ENCODE data around the gene TSPAN18. TPM values are rescaled to one million over a fixed set of nuclear protein-coding genes. Genes with fewer than 3 reads are reported as not detected.

TSPAN18 gene
- total RNA-seq, 1 experiment from 2014 or later, result 21.3 TPM

DNA sequence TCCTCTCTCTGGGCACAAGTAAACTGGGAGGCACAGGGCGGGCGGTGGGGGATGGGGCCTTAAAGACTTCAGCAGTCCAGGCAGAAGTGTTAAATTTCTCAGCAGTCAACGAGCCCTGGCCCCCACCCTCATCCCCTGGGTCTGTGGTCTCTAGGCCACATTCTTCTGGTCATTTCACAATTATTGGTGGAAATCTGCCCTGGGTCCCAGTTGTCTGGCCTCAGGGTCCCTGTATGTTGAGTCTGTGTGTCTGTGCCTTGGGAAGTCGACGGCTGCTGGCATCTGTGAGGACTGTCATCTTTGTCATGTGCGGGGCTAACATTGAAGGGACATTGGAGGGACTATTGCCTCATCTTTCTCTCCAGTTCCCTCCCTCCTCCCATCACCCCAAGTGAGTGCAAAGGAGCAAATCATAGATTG lies 1.7 kb downstream of the TSPAN18 start:
- no peak overlapping the region for H3K27ac ChIP-seq (ENCODE audit: low read length)
- no peaks in the 10 kb centered on the region for H3K9me3 ChIP-seq (ENCODE audit: control insufficient read depth, insufficient read depth, low read depth, low read length)
- ATAC-seq (no peak), DNase-seq (ENCODE audit: low read depth, low spot score) (no peak)
- intact Hi-C loops (cut with micrococcal nuclease; ENCODE audit: unreplicated experiment), result loop anchor here (5.0 kb wide), 3 partner anchors 49 to 184 kb away; no protein-coding TSS in a partner anchor
- peaks cover 14% of the 10 kb centered on the region for H3K4me1 ChIP-seq (ENCODE audit: control insufficient read depth, insufficient read depth, low read length)
- TF ChIP-seq, protein P1, sequence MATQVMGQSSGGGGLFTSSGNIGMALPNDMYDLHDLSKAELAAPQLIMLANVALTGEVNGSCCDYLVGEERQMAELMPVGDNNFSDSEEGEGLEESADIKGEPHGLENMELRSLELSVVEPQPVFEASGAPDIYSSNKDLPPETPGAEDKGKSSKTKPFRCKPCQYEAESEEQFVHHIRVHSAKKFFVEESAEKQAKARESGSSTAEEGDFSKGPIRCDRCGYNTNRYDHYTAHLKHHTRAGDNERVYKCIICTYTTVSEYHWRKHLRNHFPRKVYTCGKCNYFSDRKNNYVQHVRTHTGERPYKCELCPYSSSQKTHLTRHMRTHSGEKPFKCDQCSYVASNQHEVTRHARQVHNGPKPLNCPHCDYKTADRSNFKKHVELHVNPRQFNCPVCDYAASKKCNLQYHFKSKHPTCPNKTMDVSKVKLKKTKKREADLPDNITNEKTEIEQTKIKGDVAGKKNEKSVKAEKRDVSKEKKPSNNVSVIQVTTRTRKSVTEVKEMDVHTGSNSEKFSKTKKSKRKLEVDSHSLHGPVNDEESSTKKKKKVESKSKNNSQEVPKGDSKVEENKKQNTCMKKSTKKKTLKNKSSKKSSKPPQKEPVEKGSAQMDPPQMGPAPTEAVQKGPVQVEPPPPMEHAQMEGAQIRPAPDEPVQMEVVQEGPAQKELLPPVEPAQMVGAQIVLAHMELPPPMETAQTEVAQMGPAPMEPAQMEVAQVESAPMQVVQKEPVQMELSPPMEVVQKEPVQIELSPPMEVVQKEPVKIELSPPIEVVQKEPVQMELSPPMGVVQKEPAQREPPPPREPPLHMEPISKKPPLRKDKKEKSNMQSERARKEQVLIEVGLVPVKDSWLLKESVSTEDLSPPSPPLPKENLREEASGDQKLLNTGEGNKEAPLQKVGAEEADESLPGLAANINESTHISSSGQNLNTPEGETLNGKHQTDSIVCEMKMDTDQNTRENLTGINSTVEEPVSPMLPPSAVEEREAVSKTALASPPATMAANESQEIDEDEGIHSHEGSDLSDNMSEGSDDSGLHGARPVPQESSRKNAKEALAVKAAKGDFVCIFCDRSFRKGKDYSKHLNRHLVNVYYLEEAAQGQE (IDR thresholded peaks at IDR 0.05; ENCODE audit: insufficient read depth in 1 of 2, low read depth in 2 of 2, low read length in 1 of 2), result no peak
- TF ChIP-seq POLR2AphosphoS5 (IDR thresholded peaks at IDR 0.05; ENCODE audit: low read depth, low read length) (no peak), SIN3A (IDR thresholded peaks at IDR 0.05; ENCODE audit: borderline replicate concordance, insufficient read depth, low read depth, low read length) (no peak), TCF7L2 (IDR thresholded peaks at IDR 0.05; ENCODE audit: low read depth, low read length) (no peak)
- TF ChIP-seq, protein P2, sequence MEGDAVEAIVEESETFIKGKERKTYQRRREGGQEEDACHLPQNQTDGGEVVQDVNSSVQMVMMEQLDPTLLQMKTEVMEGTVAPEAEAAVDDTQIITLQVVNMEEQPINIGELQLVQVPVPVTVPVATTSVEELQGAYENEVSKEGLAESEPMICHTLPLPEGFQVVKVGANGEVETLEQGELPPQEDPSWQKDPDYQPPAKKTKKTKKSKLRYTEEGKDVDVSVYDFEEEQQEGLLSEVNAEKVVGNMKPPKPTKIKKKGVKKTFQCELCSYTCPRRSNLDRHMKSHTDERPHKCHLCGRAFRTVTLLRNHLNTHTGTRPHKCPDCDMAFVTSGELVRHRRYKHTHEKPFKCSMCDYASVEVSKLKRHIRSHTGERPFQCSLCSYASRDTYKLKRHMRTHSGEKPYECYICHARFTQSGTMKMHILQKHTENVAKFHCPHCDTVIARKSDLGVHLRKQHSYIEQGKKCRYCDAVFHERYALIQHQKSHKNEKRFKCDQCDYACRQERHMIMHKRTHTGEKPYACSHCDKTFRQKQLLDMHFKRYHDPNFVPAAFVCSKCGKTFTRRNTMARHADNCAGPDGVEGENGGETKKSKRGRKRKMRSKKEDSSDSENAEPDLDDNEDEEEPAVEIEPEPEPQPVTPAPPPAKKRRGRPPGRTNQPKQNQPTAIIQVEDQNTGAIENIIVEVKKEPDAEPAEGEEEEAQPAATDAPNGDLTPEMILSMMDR (IDR thresholded peaks at IDR 0.05), result no peak
- no peaks in the 10 kb centered on the region; the same call in 1 of the 2 replicates for H3K27me3 ChIP-seq (ENCODE audit: control insufficient read depth, insufficient read depth, low read length)
- in situ Hi-C loops (cut with HindIII; ENCODE audit: low pct_unique_long_range_greater_than_20kb, low sequenced_read_pairs), result no loop called here
- ChIA-PET CTCF (no interaction called here), POLR2A (no interaction called here)
- peak overlapping the region; percentile 51 to 69 for H3K4me3 ChIP-seq (ENCODE audit: low read depth in 2 of 2, low read length in 2 of 2)
- H3K36me3 ChIP-seq (ENCODE audit: control insufficient read depth, insufficient read depth, low read length), result no peaks in the 10 kb centered on the region
- BruUV-seq (replicated peaks), result no TSS peak

DNA sequence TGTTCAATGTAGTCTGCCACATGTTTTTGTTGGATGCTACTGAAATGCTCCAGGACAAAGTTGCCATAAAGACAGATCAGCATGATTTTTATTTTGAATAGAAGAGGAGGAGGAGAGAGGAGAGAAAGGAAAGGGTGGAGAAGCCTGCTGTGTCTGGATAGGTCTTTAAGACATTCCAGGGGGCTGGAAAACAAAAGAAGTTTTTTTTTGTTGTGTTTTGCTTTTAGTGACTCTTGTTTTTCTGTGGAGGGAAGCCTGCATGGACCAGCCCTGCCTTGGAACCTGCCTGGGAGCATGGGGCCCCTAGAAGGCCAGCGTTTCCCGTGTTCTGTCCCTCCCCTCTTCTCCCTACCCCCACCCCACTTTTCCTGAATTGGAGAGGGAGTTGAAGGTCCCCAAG lies 2.3 kb downstream of the TSPAN18 start:
- BruUV-seq (replicated peaks), result no TSS peak
- TF ChIP-seq POLR2AphosphoS5 (IDR thresholded peaks at IDR 0.05; ENCODE audit: low read depth, low read length) (no peak), SIN3A (IDR thresholded peaks at IDR 0.05; ENCODE audit: borderline replicate concordance, insufficient read depth, low read depth, low read length) (no peak), TCF7L2 (IDR thresholded peaks at IDR 0.05; ENCODE audit: low read depth, low read length) (no peak)
- TF ChIP-seq, protein P2 (IDR thresholded peaks at IDR 0.05), result no peak
- TF ChIP-seq, protein P1 (IDR thresholded peaks at IDR 0.05; ENCODE audit: insufficient read depth in 1 of 2, low read depth in 2 of 2, low read length in 1 of 2), result no peak
- ChIA-PET POLR2A (no interaction called here), CTCF (no interaction called here)
- Histone ChIP-seq H3K4me1 (ENCODE audit: control insufficient read depth, insufficient read depth, low read length) (peaks cover 14% of the 10 kb centered on the region), H3K9me3 (ENCODE audit: control insufficient read depth, insufficient read depth, low read depth, low read length) (no peaks in the 10 kb centered on the region), H3K4me3 (ENCODE audit: low read depth in 2 of 2, low read length in 2 of 2) (no peak overlapping the region), H3K27me3 (ENCODE audit: control insufficient read depth, insufficient read depth, low read length) (no peaks in the 10 kb centered on the region; the same call in 1 of the 2 replicates), H3K27ac (ENCODE audit: low read length) (no peak overlapping the region), H3K36me3 (ENCODE audit: control insufficient read depth, insufficient read depth, low read length) (no peaks in the 10 kb centered on the region)
- DNase-seq (ENCODE audit: low read depth, low spot score) (no peak), ATAC-seq (no peak)
- intact Hi-C loops (cut with micrococcal nuclease; ENCODE audit: unreplicated experiment) (loop anchor here (5.0 kb wide), 3 partner anchors 48 to 183 kb away; no protein-coding TSS in a partner anchor), in situ Hi-C loops (cut with HindIII; ENCODE audit: low pct_unique_long_range_greater_than_20kb, low sequenced_read_pairs) (no loop called here)

Measured in Panc1 (cell line).